GM21423 (cell line): Measurements from ENCODE around the gene VAMP1.
"Not testable (repeated sequence)": the region's sequence is repeated elsewhere in the genome, so short reads cannot be mapped to it uniquely, and the experiment has no call there.

Experiments
- ATAC-seq: cut with Tn5 transposase; IDR thresholded peaks from one replicate; pipeline ENCODE4 v1.9.1; 2021; ENCODE audit warnings: mild to moderate bottlenecking, moderate library complexity; ENCODE audit not compliant: unreplicated experiment

The VAMP1 gene

GRCh38 chr12:6451348-6452244 lies 18.9 kb downstream of the VAMP1 start, which contains the start of gene TAPBPL:
Gene TAPBPL (plus strand): TSS chr12:6452042. CDS start chr12:6452249, 207 bp downstream.
- peak; percentile 63 for ATAC-seq

DNA sequence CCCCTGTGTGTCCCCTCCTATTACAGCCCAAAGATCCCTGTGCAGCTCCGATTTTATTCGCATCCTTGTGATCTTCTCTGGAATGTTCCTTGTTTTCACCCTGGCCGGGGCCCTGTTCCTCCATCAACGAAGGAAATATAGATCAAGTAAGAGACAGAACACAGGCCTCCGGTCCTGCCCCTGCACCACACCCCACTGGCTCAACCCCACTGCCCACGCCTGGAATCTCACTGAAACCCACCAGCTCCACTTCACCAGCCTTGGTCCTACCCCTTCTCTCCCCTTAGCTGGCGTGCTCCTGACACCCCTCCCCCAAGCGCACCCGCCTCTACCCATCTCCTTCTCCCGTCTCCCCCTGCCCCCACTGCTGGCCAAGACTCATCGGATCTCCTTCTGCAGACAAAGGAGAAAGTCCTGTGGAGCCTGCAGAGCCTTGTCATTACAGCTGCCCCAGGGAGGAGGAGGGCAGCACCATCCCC lies 19.6 kb downstream of the VAMP1 start:
- no peak for ATAC-seq

GRCh38 chr12:6450091-6450868 lies 20.2 kb downstream of the VAMP1 start:
- no peak for ATAC-seq

DNA sequence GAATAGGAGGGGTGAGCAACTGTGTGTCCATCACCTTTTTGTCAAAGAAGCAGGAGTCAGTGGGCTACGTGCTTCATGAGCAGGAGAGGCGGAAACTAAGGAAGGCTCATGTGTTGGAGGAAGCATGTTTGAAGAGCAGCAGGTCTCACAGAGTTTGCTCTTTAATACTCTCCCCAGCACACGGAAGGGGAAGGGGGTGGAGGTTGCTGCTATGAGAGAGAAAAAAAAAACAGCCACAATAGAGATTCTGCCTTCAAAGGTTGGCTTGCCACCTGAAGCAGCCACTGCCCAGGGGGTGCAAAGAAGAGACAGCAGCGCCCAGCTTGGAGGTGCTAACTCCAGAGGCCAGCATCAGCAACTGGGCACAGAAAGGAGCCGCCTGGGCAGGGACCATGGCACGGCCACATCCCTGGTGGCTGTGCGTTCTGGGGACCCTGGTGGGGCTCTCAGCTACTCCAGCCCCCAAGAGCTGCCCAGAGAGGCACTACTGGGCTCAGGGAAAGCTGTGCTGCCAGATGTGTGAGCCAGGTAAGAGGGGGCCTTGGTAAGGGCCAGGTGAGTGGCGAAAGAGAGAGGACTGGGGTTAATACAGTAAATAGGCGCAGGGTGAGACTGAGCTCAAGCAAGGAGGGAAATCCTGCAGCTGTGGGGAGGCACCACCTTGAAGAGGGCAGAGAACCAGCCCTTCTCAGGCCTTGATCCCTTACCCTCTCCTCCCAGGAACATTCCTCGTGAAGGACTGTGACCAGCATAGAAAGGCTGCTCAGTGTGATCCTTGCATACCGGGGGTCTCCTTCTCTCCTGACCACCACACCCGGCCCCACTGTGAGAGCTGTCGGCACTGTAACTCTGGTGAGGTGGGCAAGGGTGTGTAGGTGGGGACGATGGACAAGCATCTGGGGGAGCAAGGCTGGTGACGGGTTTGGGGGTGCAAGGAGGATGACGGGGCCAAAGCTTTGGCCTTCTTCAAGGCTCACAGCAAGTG lies 25.5 kb downstream of the VAMP1 start, which contains the start of gene CD27:
CD27 (plus strand) TSS at position 252 of the 985 bp plus-strand sequence; CDS start at position 393, 141 bp downstream.
- no peak for ATAC-seq

DNA sequence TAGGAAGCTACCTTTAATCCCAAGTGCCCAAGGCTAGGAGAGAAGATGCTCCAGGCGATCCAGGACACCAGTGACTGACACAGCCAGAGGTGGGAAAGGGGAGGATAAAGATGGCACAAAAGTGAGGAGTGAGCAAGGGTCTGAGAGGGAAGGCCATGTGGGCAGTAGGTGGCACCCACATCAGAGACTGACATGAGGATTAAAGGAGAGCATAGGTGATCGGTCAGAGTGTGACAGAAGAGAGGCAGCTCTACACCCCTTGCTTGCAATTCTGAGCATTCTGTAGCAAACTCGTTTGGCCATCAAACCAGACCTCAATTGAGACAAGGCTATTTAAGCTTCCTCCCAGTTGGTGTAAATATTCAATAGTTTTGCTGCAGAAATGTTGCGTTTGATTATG lies 26.4 kb downstream of the VAMP1 start:
- ATAC-seq, result no peak

- no peak for ATAC-seq
Observed at GRCh38 chr12:6443361-6443983, 27.0 kb downstream of the VAMP1 start.

GRCh38 chr12:6442836-6443235 lies 27.6 kb downstream of the VAMP1 start:
- no peak for ATAC-seq

DNA sequence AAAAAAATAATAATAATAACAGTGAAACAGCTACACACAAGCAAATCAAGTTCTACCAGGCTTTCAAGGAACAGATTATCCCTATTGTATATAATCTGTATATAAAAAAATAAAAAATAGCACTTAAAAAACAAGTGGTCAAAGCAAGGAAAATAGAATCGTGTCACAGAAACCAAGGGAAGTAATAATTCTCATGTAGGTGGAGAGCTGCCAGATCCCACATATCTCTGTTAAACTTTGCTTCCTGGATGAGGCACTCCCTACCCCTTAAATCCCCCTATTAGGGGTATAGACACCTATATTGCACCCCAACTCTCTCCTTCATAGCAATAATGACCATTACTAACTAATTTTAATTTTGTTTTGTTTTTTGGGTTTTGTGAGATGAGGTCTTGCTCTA lies 30.1 kb downstream of the VAMP1 start:
- no peak for ATAC-seq

DNA sequence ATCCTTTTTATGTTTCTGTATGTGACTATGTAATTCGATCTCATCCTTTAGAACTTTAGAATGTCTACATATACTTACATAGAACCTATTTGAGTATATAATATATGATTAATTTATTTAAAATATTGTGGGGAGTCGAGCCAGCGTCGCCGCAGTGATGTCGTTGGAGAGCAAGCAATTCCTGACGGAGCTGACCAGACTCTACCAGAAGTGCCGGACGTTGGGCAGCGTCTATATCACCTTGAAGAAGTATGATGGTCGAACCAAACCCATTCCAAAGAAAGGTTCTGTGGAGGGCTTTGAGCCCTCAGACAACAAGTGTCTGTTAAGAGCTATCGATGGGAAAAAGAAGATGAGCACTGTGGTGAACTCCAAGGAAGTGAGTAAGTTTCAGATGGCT lies 32.1 kb downstream of the VAMP1 start:
- ATAC-seq, result no peak

- ATAC-seq, result no peak
Observed at GRCh38 chr12:6437586-6437985, 32.9 kb downstream of the VAMP1 start.

GRCh38 chr12:6435961-6436715 lies 34.3 kb downstream of the VAMP1 start:
- no peak for ATAC-seq

DNA sequence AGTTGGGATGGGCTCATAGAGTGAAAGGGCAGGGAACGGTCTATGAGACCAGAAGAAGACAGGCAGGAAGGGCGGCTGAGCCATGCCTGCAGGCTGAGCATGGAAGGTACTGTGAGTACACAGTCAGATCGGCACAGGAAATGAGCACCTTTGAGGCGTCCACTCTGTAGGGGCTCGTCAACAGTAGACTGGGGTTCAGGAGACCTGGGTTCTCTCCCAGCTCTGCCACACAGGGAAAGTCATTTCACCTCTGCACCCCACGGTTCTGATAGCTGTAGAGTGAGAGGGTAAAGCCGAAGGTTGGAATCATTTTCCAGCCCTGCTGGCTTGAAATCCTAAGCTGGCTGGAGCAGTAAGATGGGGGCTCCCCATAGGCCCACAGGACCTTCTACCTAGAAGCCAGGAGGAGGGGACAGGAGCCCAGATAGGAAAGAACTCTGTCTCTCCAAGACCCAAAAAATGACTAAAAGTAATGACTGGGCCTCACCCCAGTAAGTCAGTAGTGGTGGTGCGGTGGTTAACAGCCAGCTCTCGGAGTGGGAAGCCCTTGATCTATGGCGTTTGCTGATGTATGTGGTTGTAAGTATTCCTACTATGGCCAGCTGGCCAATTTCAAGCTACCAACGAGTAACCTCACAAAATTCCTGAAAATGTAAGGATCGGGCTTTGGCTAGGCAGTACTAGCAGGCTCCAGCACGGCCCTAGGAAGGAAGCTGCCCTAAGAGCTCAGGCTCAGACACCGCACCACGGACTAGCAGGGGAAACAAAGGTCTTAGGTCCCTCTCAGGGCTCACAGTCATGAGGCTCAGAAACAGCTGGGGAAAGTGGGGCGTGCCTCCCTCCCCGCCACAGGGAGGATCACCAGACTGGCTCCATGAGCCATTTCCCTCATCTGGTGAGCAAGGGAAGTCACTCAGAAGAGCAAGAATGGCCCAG lies 36.0 kb downstream of the VAMP1 start:
- ATAC-seq, result no peak

DNA sequence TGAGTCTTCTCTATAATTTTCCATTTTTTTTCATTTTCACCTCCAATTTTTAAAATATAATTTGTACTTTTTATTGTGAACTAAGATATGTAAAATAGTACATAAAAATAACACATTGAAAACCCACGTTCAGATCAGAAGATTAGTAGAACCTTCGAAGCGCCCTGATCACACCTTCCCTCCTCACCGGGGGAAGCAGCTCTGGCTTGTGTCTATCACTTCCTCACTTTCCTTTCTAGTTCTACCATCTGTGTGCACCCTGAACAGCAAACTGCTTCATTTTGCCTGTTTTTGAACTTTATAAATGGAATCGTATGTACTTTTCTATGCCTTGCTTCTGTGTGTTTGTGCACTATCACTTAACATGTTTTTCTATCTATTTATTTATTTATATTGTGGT lies 37.5 kb downstream of the VAMP1 start:
- no peak for ATAC-seq

DNA sequence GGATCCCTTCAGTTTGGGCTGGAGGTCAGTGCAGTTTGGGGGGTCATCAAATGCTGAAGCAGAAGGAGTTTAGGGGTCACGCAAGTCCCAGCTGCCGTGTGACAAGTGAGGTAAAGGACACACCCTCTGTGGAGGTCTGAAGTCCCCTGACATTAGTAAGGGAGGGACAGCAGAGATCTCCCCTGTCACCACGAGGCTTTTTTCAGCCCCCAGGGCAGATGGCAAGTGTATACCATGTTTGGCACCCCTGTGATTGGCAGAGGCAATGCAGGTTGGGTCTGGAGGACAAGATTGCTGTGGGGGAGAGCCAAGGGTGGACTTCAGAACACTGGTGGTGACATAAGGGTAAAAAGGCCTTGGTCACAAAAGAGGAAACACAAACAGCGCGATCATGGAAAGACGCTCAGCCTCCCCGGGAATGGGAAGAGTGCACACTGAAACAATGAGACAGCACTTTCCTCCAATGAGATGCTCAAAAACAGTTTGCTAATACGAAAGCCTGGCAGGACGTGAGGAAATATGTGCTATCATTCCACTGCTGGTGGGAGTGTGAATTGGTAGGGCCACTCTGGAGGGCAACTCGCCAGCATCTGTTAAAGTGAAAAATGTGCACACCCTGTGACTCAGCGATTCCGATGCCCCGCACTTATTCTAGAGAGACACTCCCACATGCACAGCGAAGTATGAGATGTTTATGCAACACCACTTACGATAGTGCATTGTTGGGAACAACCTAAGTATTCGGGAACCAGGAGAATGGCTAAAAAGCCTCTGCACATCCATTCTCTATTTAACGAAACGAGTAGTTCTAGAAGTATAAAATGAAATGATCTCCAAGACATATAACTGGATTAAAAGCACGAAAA lies 40.1 kb downstream of the VAMP1 start:
- ATAC-seq, result no peak

DNA sequence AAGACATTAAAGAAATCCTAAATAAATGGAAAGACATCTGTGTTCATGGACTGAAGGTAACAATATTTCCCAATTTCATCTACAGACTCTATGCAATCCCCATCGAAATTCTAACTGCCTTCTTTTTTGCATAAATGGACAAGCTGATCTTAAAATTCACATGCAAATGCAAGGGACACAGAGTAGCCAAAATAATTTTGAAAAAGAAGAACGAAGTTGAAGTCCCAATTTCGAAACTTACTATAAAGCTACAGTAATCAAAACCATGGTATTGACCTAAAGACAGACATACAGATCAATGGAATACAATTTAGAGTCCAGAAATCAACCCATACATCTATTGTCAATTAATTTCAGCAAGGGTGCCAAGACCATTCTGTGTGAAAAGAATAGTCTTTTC lies 42.2 kb downstream of the VAMP1 start:
- ATAC-seq, result no peak

GRCh38 chr12:6427796-6428195 lies 42.7 kb downstream of the VAMP1 start:
- not testable (repeated sequence) for ATAC-seq
